GM12873 (cell line): ENCODE data around the gene CARD6.

Experiments
- CTCF ChIP-seq: IDR thresholded peaks from 2 replicates; pipeline ENCODE4 v1.5.1; 2012; ENCODE audit warnings: low read depth, mild to moderate bottlenecking, moderate library complexity, low read length, control low read depth; ENCODE audit not compliant: insufficient read depth; ENCODE audit errors: missing control alignments

Gene CARD6

GRCh38 chr5:40877371-40877988 lies 36.3 kb downstream of the CARD6 start:
- TF ChIP-seq CTCF, result no peak

DNA sequence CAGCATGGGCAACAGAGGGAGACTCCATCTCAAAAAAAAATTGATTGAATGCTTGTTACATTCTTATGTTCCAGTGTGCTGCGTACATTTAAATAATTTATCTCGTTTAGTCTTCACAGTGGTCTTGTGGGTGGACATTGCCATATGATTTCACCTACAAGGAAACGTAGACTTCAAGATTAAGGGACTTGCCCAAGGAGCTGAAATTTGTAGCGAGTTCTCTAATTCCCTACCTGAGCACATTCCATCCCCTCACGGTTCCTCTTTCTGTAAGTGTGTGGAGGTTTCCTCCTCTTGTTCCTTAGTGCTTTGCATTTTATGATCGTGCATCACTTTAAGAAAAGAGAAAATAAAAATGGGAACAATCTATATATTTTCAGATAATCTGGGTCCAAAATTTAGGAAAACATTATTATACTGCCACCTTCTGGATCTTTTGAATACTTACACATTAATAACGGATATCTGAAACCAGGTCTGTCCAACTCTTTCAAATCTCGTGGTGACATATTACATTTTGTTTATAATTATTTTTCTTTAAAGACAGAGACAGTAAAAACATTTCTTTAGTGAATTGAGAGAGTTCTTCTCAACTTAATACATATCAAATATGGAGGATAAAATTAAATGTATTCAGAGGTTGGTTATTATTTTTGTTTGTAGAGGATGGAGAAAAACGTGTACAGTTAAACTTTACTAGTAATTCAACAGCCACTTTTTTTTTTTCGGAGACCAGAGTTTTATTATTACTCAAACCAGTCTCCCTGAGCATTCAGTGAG lies 38.2 kb downstream of the CARD6 start:
- no peak for TF ChIP-seq CTCF

DNA sequence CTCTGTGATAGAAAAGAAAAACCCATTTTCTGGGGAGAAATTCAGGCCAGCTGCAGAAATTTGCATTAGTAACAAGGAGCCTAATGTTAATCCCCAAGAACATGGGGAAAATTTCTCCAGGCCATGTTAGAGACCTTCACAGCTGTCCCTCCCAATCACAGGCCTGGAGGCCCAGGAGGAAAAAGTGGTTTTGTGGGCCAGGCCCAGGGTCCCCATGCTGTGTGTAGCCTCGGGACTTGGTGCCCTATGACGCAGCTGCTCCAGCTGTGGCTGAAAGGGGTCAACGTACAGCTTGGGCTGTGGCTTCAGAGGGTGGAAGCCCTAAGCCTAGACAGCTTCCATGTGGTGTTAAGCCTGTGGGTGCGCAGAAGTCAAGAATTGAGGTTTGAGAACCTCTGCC lies 41.1 kb downstream of the CARD6 start:
- TF ChIP-seq CTCF, result no peak

DNA sequence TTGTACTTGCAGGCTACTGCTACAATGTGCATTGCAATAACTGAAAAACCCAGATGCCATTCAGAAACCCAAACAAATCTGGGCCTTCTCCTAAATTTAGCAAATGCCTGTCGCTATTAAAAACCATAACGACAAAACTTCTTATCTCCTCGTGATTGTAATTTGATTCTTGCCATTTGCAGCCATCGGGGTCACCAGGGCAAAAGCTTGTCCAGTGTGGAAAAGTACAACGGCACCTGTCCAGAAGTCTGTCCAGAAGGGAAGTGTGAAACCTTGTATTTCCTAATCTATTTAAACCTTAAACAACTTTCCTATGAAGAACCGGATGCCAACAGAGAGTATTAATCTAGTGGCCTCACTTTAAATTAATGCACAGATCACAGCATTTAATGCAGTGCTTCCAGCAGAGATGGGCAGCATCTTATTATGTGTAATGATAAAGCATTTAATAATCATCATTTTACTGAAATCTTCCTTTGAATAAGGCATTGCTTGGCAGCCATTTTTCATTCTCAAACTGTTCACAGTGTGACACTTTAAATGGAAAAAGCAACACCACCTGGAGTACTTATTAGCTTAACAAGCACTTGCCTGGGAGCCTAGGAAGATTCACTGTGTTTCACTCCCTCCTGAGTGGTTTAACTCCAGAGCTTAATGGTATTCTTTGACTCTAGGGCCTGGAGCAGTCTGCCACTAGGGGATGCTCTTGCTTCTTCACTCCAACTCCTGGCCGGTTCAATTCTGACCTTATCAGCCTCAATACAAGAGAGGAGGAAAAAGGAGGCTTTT lies 63.2 kb downstream of the CARD6 start:
- peak; percentile 98 for TF ChIP-seq CTCF

DNA sequence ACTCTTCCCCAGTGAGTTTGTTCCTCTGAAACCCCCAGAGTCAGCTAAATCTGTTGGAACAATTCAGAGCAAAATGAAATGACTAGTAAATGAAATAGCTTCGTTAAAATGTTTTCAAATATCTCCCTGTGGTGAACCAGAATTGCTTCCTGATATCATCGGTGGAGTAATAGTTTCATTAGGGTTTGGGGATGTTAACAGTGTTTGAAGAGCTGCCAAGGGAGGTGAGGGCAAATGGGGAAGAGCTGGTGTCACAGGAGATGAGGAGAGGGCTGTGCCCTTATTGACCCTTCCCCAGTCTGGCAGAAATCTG lies 63.8 kb downstream of the CARD6 start:
- no peak for TF ChIP-seq CTCF

GRCh38 chr5:40906351-40906751 lies 65.2 kb downstream of the CARD6 start:
- TF ChIP-seq CTCF, result no peak

- no peak for TF ChIP-seq CTCF
These were observed 68.1 kb downstream of the CARD6 start, which contains the start of gene C7 for GRCh38 chr5:40909264-40909663. TSS of gene C7 (plus strand) at chr5:40909497. CDS start at chr5:40909611, 114 bp downstream.
